ENCODE results near the gene KRT33B.

GRCh38 chr17:41369023-41369422, 590 bp downstream of the KRT33B start:
- no peak for TF ChIP-seq CTCF (IDR thresholded peaks at IDR 0.05)
- no peak for TF ChIP-seq EP300 (IDR thresholded peaks at IDR 0.05)

Data from esophagus muscularis mucosa (tissue), 3 donors.